A549 (cell line): ENCODE data around the gene ABCC3.

Experiments used
- CBX8 ChIP-seq: fragments of 200-600 bp; sonication (generic); IDR thresholded peaks from 2 replicates; pipeline ENCODE4 v1.6.1; 2016
- CTCF ChIP-seq: fragments of >200 bp; sonication (Bioruptor Twin); formaldehyde crosslinking; IDR thresholded peaks from 3 replicates; pipeline ENCODE4 v1.5.1; 2016
- HMGXB4 ChIP-seq: fragments of 250-450 bp; sonication (Bioruptor Pico); IDR thresholded peaks from 2 replicates; pipeline ENCODE4 v1.5.0; 2021; ENCODE audit warnings: mild to moderate bottlenecking, moderate library complexity, borderline replicate concordance
- MYC ChIP-seq: IDR thresholded peaks from 2 replicates; pipeline ENCODE4 v1.6.1; 2012; ENCODE audit warnings: mild to moderate bottlenecking, inconsistent platforms, low read length, improper control_type of control experiment, borderline replicate concordance
- NFE2L2 ChIP-seq: fragments of 150-350 bp; conservative IDR thresholded peaks from 2 replicates; pipeline ENCODE4 v1.6.1; 2014; ENCODE audit warnings: low read length
- POLR2A ChIP-seq: IDR thresholded peaks from 2 replicates; pipeline ENCODE4 v1.6.1; 2012; ENCODE audit warnings: mild to moderate bottlenecking, low read length
- POLR2AphosphoS2 ChIP-seq: conservative IDR thresholded peaks from 2 replicates; pipeline ENCODE4 v1.6.1; 2012; ENCODE audit warnings: low read length, improper control_type of control experiment, inconsistent platforms
- RAD21 ChIP-seq, 2 experiments: fragments of >200 bp in 1 of 2; sonication (Bioruptor Twin) in 1 of 2; formaldehyde crosslinking in 1 of 2; IDR thresholded peaks in 1 of 2; conservative IDR thresholded peaks in 1 of 2; 2 replicates in 1 of 2; 3 replicates in 1 of 2; pipeline ENCODE4 v1.6.1; 2012 to 2018; ENCODE audit warnings: inconsistent platforms in 1 of 2
- RFX5 ChIP-seq: fragments of 450-650 bp; IDR thresholded peaks from 2 replicates; pipeline ENCODE4 v1.7.1; 2014; ENCODE audit warnings: antibody characterized with exemption, mild to moderate bottlenecking, moderate library complexity
- TF ChIP-seq, protein P1 (sequence below): fragments of 150-350 bp; IDR thresholded peaks from 2 replicates; pipeline ENCODE4 v1.6.1; 2014; ENCODE audit warnings: low read depth, mild to moderate bottlenecking, low read length

DNA sequence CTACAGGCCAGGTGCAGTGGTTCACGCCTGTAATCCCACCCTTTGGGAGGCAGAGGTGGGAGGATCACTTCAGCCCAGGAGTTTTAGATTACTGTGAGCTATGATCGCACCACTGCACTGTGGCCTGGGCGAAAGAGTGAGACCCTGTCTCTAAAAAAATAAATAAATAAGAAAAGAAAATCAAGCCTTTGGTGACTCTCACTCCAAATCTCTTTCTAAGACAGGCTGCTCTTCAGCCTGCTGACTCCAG is 976 bp downstream of the ABCC3 start:
- no peak for TF ChIP-seq POLR2A
- TF ChIP-seq, protein P1, sequence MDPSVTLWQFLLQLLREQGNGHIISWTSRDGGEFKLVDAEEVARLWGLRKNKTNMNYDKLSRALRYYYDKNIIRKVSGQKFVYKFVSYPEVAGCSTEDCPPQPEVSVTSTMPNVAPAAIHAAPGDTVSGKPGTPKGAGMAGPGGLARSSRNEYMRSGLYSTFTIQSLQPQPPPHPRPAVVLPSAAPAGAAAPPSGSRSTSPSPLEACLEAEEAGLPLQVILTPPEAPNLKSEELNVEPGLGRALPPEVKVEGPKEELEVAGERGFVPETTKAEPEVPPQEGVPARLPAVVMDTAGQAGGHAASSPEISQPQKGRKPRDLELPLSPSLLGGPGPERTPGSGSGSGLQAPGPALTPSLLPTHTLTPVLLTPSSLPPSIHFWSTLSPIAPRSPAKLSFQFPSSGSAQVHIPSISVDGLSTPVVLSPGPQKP = no peak
- no peak for TF ChIP-seq CTCF
- no peak for TF ChIP-seq RAD21 (conservative IDR thresholded peaks at IDR 0.05 in 1 of 2, IDR thresholded peaks at IDR 0.05 in 1 of 2)
- no peak for TF ChIP-seq HMGXB4
- TF ChIP-seq CBX8 = no peak
- no peak for TF ChIP-seq RFX5
- no peak for TF ChIP-seq NFE2L2
- no peak for TF ChIP-seq POLR2AphosphoS2
- TF ChIP-seq MYC = no peak
